HCT116 (cell line): ENCODE results near the gene NR2C2.

Experiments used
- ATF3 ChIP-seq: IDR thresholded peaks from 2 replicates; pipeline ENCODE4 v1.6.1; 2012
- CBX3 ChIP-seq: IDR thresholded peaks from 2 replicates; pipeline ENCODE4 v1.6.1; 2012; ENCODE audit warnings: low read depth
- CTCF ChIP-seq, 3 experiments: fragments of 200-600 bp in 1 of 3; sonication (generic) in 1 of 3; IDR thresholded peaks in 2 of 3; conservative IDR thresholded peaks in 1 of 3; 2 replicates each; pipeline ENCODE4 v1.5.1; 2012 to 2017; ENCODE audit warnings: low read depth in 2 of 3, low read length in 2 of 3, antibody characterized with exemption in 1 of 3, borderline replicate concordance in 1 of 3, control low read depth in 1 of 3, mild to moderate bottlenecking in 1 of 3, mixed read lengths in 1 of 3, mixed run types in 1 of 3, moderate library complexity in 1 of 3; ENCODE audit not compliant: insufficient read depth in 1 of 3
- EZH2 ChIP-seq: fragments of 200-600 bp; sonication (generic); IDR thresholded peaks from 2 replicates; pipeline ENCODE4 v1.6.1; 2017; ENCODE audit warnings: antibody characterized with exemption, mixed run types
- EZH2phosphoT487 ChIP-seq: fragments of 200-600 bp; IDR thresholded peaks from 2 replicates; pipeline ENCODE4 v1.6.1; 2018; ENCODE audit warnings: antibody characterized with exemption, borderline replicate concordance
- JUND ChIP-seq: IDR thresholded peaks from 2 replicates; pipeline ENCODE4 v1.6.1; 2012
- POLR2A ChIP-seq: IDR thresholded peaks from 2 replicates; pipeline ENCODE4 v1.7.0; 2011; ENCODE audit warnings: borderline replicate concordance; ENCODE audit not compliant: insufficient read depth, insufficient read length; ENCODE audit errors: extremely low read depth
- POLR2AphosphoS5 ChIP-seq: IDR thresholded peaks from 2 replicates; pipeline ENCODE4 v1.6.1; 2011; ENCODE audit warnings: mild to moderate bottlenecking, low read depth, low read length, moderate library complexity
- REST ChIP-seq: IDR thresholded peaks from 2 replicates; pipeline ENCODE4 v1.6.1; 2012; ENCODE audit warnings: low read depth
- SP1 ChIP-seq: IDR thresholded peaks from 2 replicates; pipeline ENCODE4 v1.6.1; 2012; ENCODE audit warnings: low read depth
- SRF ChIP-seq: IDR thresholded peaks from 2 replicates; pipeline ENCODE4 v1.6.1; 2012; ENCODE audit warnings: low read depth
- YY1 ChIP-seq: IDR thresholded peaks from 2 replicates; pipeline ENCODE4 v1.6.1; 2011; ENCODE audit warnings: low read length, low read depth, moderate library complexity, mild to moderate bottlenecking; ENCODE audit not compliant: insufficient replicate concordance; ENCODE audit errors: extremely low read depth
- ZBTB33 ChIP-seq: IDR thresholded peaks from 2 replicates; pipeline ENCODE4 v1.6.1; 2011; ENCODE audit warnings: mild to moderate bottlenecking, low read length, moderate library complexity; ENCODE audit not compliant: insufficient replicate concordance; ENCODE audit errors: extremely low read depth
- ZFX ChIP-seq: fragments of 450-650 bp; IDR thresholded peaks from 2 replicates; pipeline ENCODE4 v1.6.1; 2017

- TF ChIP-seq YY1 (no peak), CTCF (IDR thresholded peaks at IDR 0.05 in 2 of 3, conservative IDR thresholded peaks at IDR 0.05 in 1 of 3; ENCODE audit: borderline replicate concordance in 1 of 3, insufficient read depth in 1 of 3, low read depth in 2 of 3, low read length in 2 of 3) (no peak), EZH2phosphoT487 (no peak), ZFX (no peak), SRF (no peak), REST (no peak), ATF3 (no peak), POLR2A (no peak), POLR2AphosphoS5 (no peak), SP1 (no peak), JUND (no peak), ZBTB33 (no peak), EZH2 (no peak), CBX3 (no peak)
Measured at GRCh38 chr3:15092686-15093085, 145.3 kb downstream of the NR2C2 start.
